LNCAP (cell line): ENCODE measurements around the gene APOA5.

Source experiments
- TF ChIP-seq, protein P1 (sequence below): fragments of 450-650 bp; IDR thresholded peaks from 2 replicates; pipeline ENCODE4 v1.5.1; 2017; ENCODE audit warnings: mild to moderate bottlenecking

APOA5 gene

DNA sequence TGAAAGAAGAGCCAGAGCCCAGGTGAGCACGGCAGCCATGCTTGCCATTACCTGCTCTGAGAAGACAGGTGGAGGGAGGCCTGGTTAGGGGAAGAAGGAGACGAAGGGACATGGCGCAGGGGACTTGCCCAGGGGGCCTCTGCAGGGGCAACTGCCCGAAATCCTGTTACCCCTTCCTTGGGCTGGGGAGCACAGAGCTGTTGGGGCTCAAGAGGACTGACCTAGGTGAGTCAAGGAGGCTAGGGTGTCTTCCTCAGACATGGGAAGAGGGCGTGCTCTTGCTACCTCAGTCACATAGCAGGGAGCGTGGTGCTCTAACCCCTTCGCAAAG lies at the start of gene APOA5:
TSS of gene APOA5 (minus strand) at position 67 of the 331 bp plus-strand sequence. CDS start at position 48, 19 bp downstream.
- TF ChIP-seq, protein P1, sequence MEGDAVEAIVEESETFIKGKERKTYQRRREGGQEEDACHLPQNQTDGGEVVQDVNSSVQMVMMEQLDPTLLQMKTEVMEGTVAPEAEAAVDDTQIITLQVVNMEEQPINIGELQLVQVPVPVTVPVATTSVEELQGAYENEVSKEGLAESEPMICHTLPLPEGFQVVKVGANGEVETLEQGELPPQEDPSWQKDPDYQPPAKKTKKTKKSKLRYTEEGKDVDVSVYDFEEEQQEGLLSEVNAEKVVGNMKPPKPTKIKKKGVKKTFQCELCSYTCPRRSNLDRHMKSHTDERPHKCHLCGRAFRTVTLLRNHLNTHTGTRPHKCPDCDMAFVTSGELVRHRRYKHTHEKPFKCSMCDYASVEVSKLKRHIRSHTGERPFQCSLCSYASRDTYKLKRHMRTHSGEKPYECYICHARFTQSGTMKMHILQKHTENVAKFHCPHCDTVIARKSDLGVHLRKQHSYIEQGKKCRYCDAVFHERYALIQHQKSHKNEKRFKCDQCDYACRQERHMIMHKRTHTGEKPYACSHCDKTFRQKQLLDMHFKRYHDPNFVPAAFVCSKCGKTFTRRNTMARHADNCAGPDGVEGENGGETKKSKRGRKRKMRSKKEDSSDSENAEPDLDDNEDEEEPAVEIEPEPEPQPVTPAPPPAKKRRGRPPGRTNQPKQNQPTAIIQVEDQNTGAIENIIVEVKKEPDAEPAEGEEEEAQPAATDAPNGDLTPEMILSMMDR: no peak

DNA sequence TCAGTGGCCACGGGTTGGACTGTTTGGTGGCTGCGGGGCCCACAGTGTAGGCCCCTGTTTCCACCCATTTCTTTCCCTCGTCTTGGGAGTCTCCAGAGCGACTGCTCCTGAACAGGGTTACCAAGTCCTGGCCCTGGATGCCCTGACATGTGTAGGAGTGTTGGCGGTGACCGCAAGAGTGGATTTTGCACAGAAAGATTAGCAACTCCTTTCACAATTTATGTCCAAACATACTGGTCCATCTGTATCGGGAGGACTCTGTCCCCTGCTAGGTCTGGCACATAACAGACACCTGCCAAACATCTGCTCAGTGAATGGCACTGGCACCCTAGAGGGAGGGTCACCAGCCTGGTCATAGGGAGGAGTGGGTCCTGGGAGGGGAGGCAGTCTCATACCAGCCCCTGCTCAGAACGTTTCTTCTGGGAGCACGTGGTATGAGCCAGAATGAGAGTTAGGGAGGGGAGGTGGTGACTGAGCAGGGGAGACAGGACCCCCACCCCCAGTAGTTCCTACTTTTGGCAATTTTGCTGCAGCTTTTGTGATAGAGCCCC lies 49.1 kb upstream of the APOA5 start:
- TF ChIP-seq, protein P1: no peak

- TF ChIP-seq, protein P1: no peak; the same call in 1 of the 2 replicates
Observed at GRCh38 chr11:116840224-116840745, 48.6 kb upstream of the APOA5 start.

- TF ChIP-seq, protein P1: no peak
Observed at GRCh38 chr11:116838321-116839084, 46.8 kb upstream of the APOA5 start.

DNA sequence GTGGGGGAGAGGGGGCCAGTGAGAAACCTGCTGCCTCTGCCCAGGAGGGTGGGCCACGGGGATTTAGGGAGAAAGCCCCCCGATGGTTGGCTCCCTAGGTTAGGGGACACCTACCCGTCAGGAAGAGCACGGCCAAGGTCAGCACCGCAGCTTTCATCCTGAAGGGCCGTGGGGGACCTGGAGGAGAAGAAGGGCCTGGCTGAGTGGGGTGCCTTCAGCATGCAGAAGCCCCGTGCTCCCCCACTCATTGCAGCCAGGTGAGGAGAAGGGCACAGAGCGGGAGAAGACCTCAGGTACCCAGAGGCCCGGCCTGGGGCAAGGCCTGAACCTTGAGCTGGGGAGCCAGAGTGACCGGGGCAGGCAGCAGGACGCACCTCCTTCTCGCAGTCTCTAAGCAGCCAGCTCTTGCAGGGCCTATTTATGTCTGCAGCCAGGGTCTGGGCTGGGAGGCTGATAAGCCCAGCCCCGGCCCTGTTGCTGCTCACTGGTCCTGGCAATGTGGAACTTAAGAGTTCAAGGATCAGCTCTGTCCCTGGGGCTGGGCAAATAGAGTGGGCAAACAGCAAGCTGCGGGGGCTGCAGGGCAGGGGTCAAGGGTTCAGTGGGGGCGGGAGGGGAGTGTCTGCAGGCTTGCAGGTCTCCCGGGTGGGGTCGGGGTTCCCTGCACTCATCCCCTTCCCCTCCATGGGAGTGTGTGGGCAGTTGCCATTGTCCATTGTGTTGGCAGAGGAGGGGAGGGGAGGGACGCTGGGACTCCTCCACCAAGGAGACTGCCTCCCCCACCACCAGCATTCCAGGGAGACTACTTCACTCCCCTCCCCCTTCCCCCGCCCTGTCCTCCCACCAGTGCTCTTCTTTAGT lies 45.8 kb upstream of the APOA5 start, which contains the start of gene APOA1:
TSS of gene APOA1 (minus strand) at position 392 of the 861 bp plus-strand sequence. CDS start at position 157, 235 bp downstream.
- TF ChIP-seq, protein P1: no peak

DNA sequence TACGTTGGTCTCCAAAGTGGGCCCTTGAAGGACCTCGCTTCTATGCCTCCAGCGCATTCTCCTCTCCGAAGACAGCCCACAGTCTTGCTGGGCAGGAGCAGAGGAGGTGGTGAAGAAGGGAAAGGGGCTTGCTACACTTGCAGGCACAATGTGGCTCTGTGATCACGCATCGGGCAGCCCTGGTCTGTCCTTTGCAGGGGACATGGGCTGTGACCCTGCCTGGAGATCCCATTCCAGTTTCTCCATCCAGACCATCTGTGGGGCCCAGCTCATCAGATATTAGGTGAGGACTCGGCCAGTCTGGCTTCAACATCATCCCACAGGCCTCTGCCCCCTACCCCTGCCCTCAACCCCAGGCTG lies 44.9 kb upstream of the APOA5 start:
- TF ChIP-seq, protein P1: no peak
